Neural cell (in vitro differentiated cells): ENCODE data around the gene FAM174C.

Source experiments
- EP300 ChIP-seq: fragments of 450-650 bp; conservative IDR thresholded peaks from 2 replicates; pipeline ENCODE4 v1.6.1; 2014; ENCODE audit warnings: antibody characterized with exemption, mild to moderate bottlenecking, moderate library complexity; ENCODE audit not compliant: poor library complexity, severe bottlenecking
- EZH2 ChIP-seq: fragments of 200-600, 300-800 bp; shearing (Covaris generic), sonication (generic); IDR thresholded peaks from 2 replicates; pipeline ENCODE4 v1.6.1; 2014; ENCODE audit warnings: antibody characterized with exemption, low read length, borderline replicate concordance, mild to moderate bottlenecking; ENCODE audit not compliant: insufficient read depth, poor library complexity, severe bottlenecking
- TF ChIP-seq, protein P1 (sequence below): fragments of 450-650 bp; IDR thresholded peaks from 2 replicates; pipeline ENCODE4 v1.5.1; 2014; ENCODE audit warnings: antibody characterized with exemption, mild to moderate bottlenecking, moderate library complexity; ENCODE audit not compliant: poor library complexity, severe bottlenecking
- TF ChIP-seq, protein P2 (sequence below): IDR thresholded peaks from 2 replicates; pipeline ENCODE4 v1.6.1; 2012; ENCODE audit warnings: borderline replicate concordance

DNA sequence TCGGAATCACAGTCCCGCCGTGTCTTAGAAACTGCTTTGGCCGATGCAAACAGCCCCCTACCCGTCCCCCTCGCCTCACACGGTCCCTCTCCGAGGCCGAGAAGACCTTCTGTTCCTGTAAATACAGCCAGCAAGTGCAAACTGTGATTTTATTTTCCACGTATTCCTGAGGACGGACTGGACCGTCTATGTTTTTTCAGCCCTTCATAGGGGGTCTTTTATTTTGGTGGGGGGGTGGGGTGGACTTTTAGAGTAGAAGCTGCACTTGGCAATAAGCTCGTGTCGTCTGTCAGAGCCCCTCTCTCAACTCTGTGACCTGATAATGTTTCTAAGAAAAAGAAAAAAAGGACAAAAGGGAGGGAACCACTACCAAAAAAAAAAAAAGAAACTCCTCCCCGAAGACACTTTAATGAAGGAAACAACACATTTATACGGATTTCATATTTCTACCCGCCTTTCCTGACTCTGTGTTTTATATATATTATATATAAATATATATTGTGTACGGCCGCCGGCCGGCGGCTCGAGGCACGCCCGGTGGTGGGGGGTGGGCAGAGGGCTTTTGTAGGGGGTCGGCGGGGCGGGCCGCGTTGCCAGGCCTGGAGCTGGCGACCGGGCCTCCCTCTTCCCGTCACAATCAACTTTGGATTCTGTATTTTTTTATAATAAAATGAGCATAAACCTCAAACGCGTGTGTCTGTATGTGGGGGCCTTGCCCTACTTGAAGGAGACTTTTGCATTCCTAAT, 25.6 kb downstream of the FAM174C start:
- no peak for TF ChIP-seq EP300
- no peak for TF ChIP-seq EZH2
- TF ChIP-seq, protein P1, sequence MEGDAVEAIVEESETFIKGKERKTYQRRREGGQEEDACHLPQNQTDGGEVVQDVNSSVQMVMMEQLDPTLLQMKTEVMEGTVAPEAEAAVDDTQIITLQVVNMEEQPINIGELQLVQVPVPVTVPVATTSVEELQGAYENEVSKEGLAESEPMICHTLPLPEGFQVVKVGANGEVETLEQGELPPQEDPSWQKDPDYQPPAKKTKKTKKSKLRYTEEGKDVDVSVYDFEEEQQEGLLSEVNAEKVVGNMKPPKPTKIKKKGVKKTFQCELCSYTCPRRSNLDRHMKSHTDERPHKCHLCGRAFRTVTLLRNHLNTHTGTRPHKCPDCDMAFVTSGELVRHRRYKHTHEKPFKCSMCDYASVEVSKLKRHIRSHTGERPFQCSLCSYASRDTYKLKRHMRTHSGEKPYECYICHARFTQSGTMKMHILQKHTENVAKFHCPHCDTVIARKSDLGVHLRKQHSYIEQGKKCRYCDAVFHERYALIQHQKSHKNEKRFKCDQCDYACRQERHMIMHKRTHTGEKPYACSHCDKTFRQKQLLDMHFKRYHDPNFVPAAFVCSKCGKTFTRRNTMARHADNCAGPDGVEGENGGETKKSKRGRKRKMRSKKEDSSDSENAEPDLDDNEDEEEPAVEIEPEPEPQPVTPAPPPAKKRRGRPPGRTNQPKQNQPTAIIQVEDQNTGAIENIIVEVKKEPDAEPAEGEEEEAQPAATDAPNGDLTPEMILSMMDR = no peak
- TF ChIP-seq, protein P2, sequence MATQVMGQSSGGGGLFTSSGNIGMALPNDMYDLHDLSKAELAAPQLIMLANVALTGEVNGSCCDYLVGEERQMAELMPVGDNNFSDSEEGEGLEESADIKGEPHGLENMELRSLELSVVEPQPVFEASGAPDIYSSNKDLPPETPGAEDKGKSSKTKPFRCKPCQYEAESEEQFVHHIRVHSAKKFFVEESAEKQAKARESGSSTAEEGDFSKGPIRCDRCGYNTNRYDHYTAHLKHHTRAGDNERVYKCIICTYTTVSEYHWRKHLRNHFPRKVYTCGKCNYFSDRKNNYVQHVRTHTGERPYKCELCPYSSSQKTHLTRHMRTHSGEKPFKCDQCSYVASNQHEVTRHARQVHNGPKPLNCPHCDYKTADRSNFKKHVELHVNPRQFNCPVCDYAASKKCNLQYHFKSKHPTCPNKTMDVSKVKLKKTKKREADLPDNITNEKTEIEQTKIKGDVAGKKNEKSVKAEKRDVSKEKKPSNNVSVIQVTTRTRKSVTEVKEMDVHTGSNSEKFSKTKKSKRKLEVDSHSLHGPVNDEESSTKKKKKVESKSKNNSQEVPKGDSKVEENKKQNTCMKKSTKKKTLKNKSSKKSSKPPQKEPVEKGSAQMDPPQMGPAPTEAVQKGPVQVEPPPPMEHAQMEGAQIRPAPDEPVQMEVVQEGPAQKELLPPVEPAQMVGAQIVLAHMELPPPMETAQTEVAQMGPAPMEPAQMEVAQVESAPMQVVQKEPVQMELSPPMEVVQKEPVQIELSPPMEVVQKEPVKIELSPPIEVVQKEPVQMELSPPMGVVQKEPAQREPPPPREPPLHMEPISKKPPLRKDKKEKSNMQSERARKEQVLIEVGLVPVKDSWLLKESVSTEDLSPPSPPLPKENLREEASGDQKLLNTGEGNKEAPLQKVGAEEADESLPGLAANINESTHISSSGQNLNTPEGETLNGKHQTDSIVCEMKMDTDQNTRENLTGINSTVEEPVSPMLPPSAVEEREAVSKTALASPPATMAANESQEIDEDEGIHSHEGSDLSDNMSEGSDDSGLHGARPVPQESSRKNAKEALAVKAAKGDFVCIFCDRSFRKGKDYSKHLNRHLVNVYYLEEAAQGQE = no peak
